WERI-Rb-1 (cell line): ENCODE results near the gene ZNF354C.

Source experiments
- DNase-seq: peaks from one replicate; pipeline ENCODE4 v3.0.0-alpha.2; 2020
- H3K27ac ChIP-seq: fragments of 250-450 bp; sonication (Bioruptor Pico); 2 replicates; pipeline ENCODE4 v1.5.1; 2020; ENCODE audit warnings: mild to moderate bottlenecking, moderate library complexity
- H3K27me3 ChIP-seq: fragments of 250-450 bp; sonication (Bioruptor Pico); 2 replicates; pipeline ENCODE4 v1.5.1; 2021; ENCODE audit warnings: mild to moderate bottlenecking, low read depth, moderate library complexity; ENCODE audit not compliant: insufficient read depth, severe bottlenecking
- H3K36me3 ChIP-seq: fragments of 250-450 bp; sonication (Bioruptor Pico); 2 replicates; pipeline ENCODE4 v1.5.1; 2020; ENCODE audit warnings: mild to moderate bottlenecking, moderate library complexity
- H3K4me3 ChIP-seq: 2 replicates; pipeline ENCODE4 v1.5.1; 2011; ENCODE audit warnings: low read depth, mild to moderate bottlenecking, control low read depth, low read length
- H3K9me3 ChIP-seq: fragments of 250-450 bp; sonication (Bioruptor Pico); 2 replicates; pipeline ENCODE4 v1.5.1; 2021; ENCODE audit warnings: mild to moderate bottlenecking, moderate library complexity; ENCODE audit not compliant: severe bottlenecking
- CTCF ChIP-seq: IDR thresholded peaks from 2 replicates; pipeline ENCODE4 v1.5.1; 2011; ENCODE audit warnings: low read depth, mild to moderate bottlenecking, control low read depth, inconsistent platforms, low read length

Gene ZNF354C

GRCh38 chr5:179124273-179124852 lies 64.2 kb downstream of the ZNF354C start:
- Histone ChIP-seq H3K9me3 (no peaks in the 10 kb centered on the region), H3K27me3 (no peaks in the 10 kb centered on the region), H3K4me3 (no peak overlapping the region), H3K27ac (no peak overlapping the region), H3K36me3 (no peaks in the 10 kb centered on the region)
- TF ChIP-seq CTCF: no peak
- DNase-seq: no peak

DNA sequence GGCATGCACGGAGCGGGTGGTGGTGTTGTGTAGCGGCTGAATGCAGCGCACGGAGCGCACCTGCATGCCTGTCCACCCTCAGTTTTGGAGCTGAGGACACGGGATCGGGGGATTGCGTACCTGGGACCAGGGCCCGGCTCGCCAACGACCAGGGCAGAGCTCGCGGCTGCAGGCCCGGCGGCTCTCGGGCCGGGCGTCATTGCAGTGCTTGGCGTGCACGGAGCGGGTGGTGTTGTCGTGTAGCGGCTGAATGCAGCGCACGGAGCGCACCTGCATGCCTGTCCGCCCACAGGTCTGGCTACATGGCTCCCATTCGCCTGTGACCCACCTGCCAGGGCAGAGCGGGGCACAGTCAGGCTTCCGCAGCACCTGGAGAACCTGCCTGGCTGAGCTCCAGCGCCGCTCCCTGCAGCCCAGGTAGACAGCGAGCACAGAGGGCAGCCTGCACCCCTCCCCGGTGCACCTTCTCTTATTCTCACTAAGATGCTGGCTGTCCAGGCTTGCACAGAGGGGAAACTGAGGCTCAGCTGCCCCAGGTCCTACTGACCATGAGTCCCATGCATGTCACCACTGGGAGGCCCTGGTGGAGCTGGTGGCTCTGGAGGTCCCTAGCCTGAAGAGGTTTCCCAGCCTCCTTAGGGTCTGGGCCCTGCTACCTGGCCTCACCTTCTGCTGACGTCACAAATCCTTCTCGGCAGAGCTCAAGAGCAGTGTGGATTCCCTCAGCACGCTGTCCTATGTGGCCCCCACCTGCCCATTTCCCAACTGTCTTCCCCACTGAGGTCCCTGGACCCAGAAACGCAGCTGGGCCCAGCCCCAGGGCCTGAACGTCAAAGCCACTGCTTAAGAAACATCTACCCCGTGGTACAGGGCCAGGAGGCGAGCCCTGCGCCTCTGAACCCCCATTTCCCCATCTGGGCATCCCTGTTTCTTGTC lies 64.9 kb downstream of the ZNF354C start:
- H3K36me3 ChIP-seq: no peaks in the 10 kb centered on the region
- H3K4me3 ChIP-seq: no peak overlapping the region
- no peak for DNase-seq
- H3K27me3 ChIP-seq: no peaks in the 10 kb centered on the region
- H3K27ac ChIP-seq: no peak overlapping the region
- no peaks in the 10 kb centered on the region for H3K9me3 ChIP-seq
- no peak for TF ChIP-seq CTCF

DNA sequence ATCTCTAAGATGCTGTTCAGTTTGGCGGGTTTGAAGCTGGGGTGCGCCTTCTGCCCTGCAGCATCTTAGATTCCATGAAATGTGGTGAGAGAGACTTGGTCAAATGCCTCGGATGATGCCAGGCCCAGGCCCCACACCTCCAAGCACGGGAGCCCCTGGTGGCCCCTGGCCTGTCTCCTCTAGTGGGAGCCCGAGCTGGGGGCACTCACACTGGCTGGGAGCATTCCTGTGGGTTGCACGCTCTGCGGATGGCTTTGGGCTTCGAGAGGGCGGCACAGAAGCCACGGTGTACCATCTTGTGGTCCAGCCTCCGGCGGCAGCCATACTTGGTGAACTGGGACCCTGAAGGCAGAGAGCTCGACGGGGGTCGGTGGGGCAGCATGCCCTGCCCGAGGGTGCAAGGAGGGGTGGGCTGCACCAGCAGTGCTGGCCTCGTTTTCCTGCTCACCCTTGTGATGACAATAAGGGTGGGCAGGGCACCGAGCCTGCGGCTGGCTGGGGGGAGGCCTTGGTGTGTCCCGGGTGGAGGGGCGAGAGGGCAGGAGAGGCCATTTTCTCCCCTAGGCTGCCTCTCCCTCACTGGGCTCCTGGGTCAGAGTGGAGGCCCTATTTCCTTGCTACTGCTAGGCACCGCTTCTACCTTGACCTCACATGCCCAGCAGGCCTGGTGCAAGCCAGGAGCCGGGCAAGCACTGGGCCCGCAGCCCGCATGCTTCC lies 65.8 kb downstream of the ZNF354C start:
- H3K4me3 ChIP-seq: no peak overlapping the region
- no peaks in the 10 kb centered on the region for H3K27me3 ChIP-seq
- no peaks in the 10 kb centered on the region for H3K9me3 ChIP-seq

GRCh38 chr5:179126506-179126991 lies 66.4 kb downstream of the ZNF354C start:
- H3K27ac ChIP-seq: no peak overlapping the region
- no peaks in the 10 kb centered on the region for H3K9me3 ChIP-seq
- no peak for DNase-seq
- H3K4me3 ChIP-seq: no peak overlapping the region
- H3K27me3 ChIP-seq: no peaks in the 10 kb centered on the region
- no peak for TF ChIP-seq CTCF
- no peaks in the 10 kb centered on the region for H3K36me3 ChIP-seq

More for the DNA sequence above, 65.8 kb downstream of the ZNF354C start:
- no peak for TF ChIP-seq CTCF
- H3K27ac ChIP-seq: no peak overlapping the region
- DNase-seq: no peak
- H3K36me3 ChIP-seq: no peaks in the 10 kb centered on the region

DNA sequence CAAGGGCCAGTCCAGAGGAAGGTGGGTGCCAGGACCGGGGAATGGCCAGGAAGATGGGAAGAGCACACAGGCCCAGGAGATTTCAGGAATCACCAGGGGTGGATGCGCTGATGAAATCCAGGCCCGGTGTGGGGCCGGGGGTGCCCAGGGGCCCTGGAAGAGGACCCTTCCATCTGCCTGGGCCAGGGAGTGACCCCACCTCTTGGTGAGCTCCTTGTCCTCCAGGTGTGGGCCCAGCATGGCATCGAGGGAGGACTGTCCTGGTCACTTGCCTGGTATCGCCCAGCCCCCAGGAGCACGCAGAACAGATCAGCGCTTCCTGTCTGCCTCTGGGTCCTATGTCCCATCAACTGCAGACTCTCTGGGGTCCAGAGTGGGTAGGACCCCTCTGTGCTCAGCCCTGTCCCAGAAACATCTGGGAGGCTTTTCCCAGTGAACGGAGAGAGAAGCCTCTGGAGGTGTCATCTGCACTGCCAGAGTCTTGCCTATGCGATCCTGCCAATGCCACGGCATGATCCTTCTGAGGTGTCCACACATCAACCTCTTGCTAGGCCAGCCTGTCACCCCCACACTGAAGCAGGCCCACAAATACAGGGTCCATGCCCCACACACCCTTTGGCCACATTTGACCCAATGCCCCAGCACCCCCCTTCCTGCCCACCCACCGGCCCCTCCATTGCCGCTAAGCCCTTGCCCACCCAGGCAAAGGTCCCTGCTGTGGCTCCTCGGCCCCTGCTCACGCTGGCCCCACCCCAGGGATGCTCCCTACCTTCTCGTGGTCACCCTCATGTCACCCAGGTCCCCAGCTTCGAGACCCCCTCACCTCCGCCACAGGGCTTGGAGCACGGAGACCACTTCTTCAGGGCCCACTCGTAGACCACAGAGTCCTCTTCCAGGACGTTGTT lies 67.2 kb downstream of the ZNF354C start:
- no peak for DNase-seq
- Histone ChIP-seq H3K4me3 (no peak overlapping the region), H3K36me3 (no peaks in the 10 kb centered on the region), H3K27me3 (no peaks in the 10 kb centered on the region), H3K9me3 (no peaks in the 10 kb centered on the region), H3K27ac (no peak overlapping the region)
- TF ChIP-seq CTCF: no peak
